Suprapubic skin (tissue), 4 donors: ENCODE results near the gene SHC4. TPM values are rescaled to one million over a fixed set of nuclear protein-coding genes. Genes with fewer than 3 reads are reported as not detected.

Experiments
- DNase-seq, 2 donors: peaks; one replicate each; pipeline ENCODE4 v3.0.0-alpha.2; 2019; ENCODE audit warnings: low spot score in 2 of 2
- H3K27ac ChIP-seq: fragments of 200-600 bp; sonication (generic); one replicate; pipeline ENCODE4 v1.5.1; 2019
- H3K27me3 ChIP-seq: fragments of 200-600 bp; sonication (generic); one replicate; pipeline ENCODE4 v1.5.1; 2019
- H3K36me3 ChIP-seq: fragments of 200-600 bp; sonication (generic); one replicate; pipeline ENCODE4 v1.5.1; 2019
- H3K4me1 ChIP-seq: fragments of 200-600 bp; sonication (generic); one replicate; pipeline ENCODE4 v1.5.1; 2019
- H3K4me3 ChIP-seq: fragments of 200-600 bp; sonication (generic); one replicate; pipeline ENCODE4 v1.5.1; 2019; ENCODE audit warnings: mild to moderate bottlenecking
- H3K9me3 ChIP-seq: fragments of 200-600 bp; sonication (generic); one replicate; pipeline ENCODE4 v1.5.1; 2019
- CTCF ChIP-seq, 2 donors: fragments of 200-600 bp in 1 of 2; fragments of 450-650 bp in 1 of 2; sonication (generic) in 1 of 2; IDR thresholded peaks; one replicate each; pipeline ENCODE4 v1.5.1; 2016 to 2019; ENCODE audit warnings: antibody characterized with exemption in 2 of 2, mild to moderate bottlenecking in 1 of 2, moderate library complexity in 1 of 2
- EP300 ChIP-seq: sonication (generic); formaldehyde crosslinking; IDR thresholded peaks from one replicate; pipeline ENCODE4 v1.6.1; 2017; ENCODE audit warnings: antibody characterized with exemption
- POLR2A ChIP-seq, 2 donors: fragments of 450-650 bp; IDR thresholded peaks; one replicate each; pipeline ENCODE4 v1.6.1; 2017; ENCODE audit warnings: antibody characterized with exemption in 2 of 2, mild to moderate bottlenecking in 2 of 2, moderate library complexity in 2 of 2
- POLR2AphosphoS5 ChIP-seq, 3 donors: sonication (generic); formaldehyde crosslinking; IDR thresholded peaks; one replicate each; pipeline ENCODE4 v1.6.1; 2017; ENCODE audit warnings: antibody characterized with exemption in 3 of 3
- WGBS: methylation state at CpG from one replicate; pipeline ENCODE4 v1.1.5; 2018; 5-methylcytosine and 5-hydroxymethylcytosine counted together
- total RNA-seq, 4 donors: library from RNA; depleted of rRNA; stranded (reverse); fragments of >200 nt; gene quantifications; one replicate each; pipeline ENCODE4 v1.1.0, GENCODE V29; 2016

The SHC4 gene
- total RNA-seq, 4 donors from 2014 or later, result 1.4 to 2.5 (median 1.6) TPM

GRCh38 chr15:48832648-48833047 lies 131.1 kb downstream of the SHC4 start:
- no peak overlapping the region for H3K4me3 ChIP-seq

GRCh38 chr15:48828906-48829305 lies 134.8 kb downstream of the SHC4 start:
- no peaks in the 10 kb centered on the region for H3K9me3 ChIP-seq

More at GRCh38 chr15:48832648-48833047, 131.1 kb downstream of the SHC4 start:
- peaks cover 5% of the 10 kb centered on the region for H3K4me1 ChIP-seq
- H3K9me3 ChIP-seq, result no peaks in the 10 kb centered on the region
- no peaks in the 10 kb centered on the region for H3K27me3 ChIP-seq
- DNase-seq, result no peak
- no peak overlapping the region for H3K27ac ChIP-seq
- no peak for TF ChIP-seq EP300
- no peak for TF ChIP-seq POLR2A (IDR thresholded peaks at IDR 0.05)
- no peak for TF ChIP-seq CTCF (IDR thresholded peaks at IDR 0.05)
- no peak for TF ChIP-seq POLR2AphosphoS5 (IDR thresholded peaks at IDR 0.05)
- no peaks in the 10 kb centered on the region for H3K36me3 ChIP-seq

GRCh38 chr15:48828471-48828870 lies 135.2 kb downstream of the SHC4 start:
- TF ChIP-seq POLR2AphosphoS5 (IDR thresholded peaks at IDR 0.05) (no peak), EP300 (no peak), POLR2A (IDR thresholded peaks at IDR 0.05) (no peak), CTCF (IDR thresholded peaks at IDR 0.05) (no peak)
- 63% methylated on average over 4 of the region's 4 CpGs for WGBS

More at GRCh38 chr15:48828906-48829305, 134.8 kb downstream of the SHC4 start:
- Histone ChIP-seq H3K4me1 (peaks cover 5% of the 10 kb centered on the region), H3K4me3 (no peak overlapping the region), H3K36me3 (no peaks in the 10 kb centered on the region), H3K27ac (no peak overlapping the region), H3K27me3 (no peaks in the 10 kb centered on the region)
- TF ChIP-seq POLR2A (IDR thresholded peaks at IDR 0.05) (no peak), POLR2AphosphoS5 (IDR thresholded peaks at IDR 0.05) (no peak), EP300 (no peak), CTCF (IDR thresholded peaks at IDR 0.05) (no peak)
- DNase-seq, result no peak

GRCh38 chr15:48825075-48825474 lies 138.6 kb downstream of the SHC4 start:
- TF ChIP-seq POLR2AphosphoS5 (IDR thresholded peaks at IDR 0.05), result no peak
- TF ChIP-seq CTCF (IDR thresholded peaks at IDR 0.05), result no peak
- TF ChIP-seq EP300, result no peak
- TF ChIP-seq POLR2A (IDR thresholded peaks at IDR 0.05), result no peak
- Histone ChIP-seq H3K9me3 (no peaks in the 10 kb centered on the region), H3K4me1 (peaks cover 5% of the 10 kb centered on the region), H3K36me3 (no peaks in the 10 kb centered on the region), H3K27me3 (no peaks in the 10 kb centered on the region), H3K4me3 (no peak overlapping the region), H3K27ac (no peak overlapping the region)
- DNase-seq, result no peak
- WGBS, result 96% methylated on average over 1 of the region's 1 CpG

More at GRCh38 chr15:48828471-48828870, 135.2 kb downstream of the SHC4 start:
- Histone ChIP-seq H3K36me3 (no peaks in the 10 kb centered on the region), H3K27me3 (no peaks in the 10 kb centered on the region), H3K4me3 (no peak overlapping the region), H3K9me3 (no peaks in the 10 kb centered on the region), H3K4me1 (peaks cover 5% of the 10 kb centered on the region), H3K27ac (no peak overlapping the region)
- DNase-seq, result no peak

GRCh38 chr15:48823706-48824105 lies 140.0 kb downstream of the SHC4 start:
- Histone ChIP-seq H3K4me3 (no peak overlapping the region), H3K9me3 (no peaks in the 10 kb centered on the region), H3K27me3 (no peaks in the 10 kb centered on the region), H3K4me1 (peaks cover under 1% of the 10 kb centered on the region), H3K27ac (no peak overlapping the region), H3K36me3 (no peaks in the 10 kb centered on the region)
- TF ChIP-seq CTCF (IDR thresholded peaks at IDR 0.05), result no peak
- no peak for TF ChIP-seq POLR2AphosphoS5 (IDR thresholded peaks at IDR 0.05)
- TF ChIP-seq POLR2A (IDR thresholded peaks at IDR 0.05), result no peak
- no peak for DNase-seq
- WGBS, result 43% methylated on average over 1 of the region's 1 CpG
